H1 (cell line): ENCODE data around the gene ATP6V0D1. TPM values are rescaled to one million over a fixed set of nuclear protein-coding genes. Genes with fewer than 3 reads are reported as not detected.

ENCODE experiments used
- CTCF ChIA-PET: fragments of 300-600 bp; sonication (Branson Sonifier 250); formaldehyde crosslinking; loops from one replicate; lab custom pipeline; 2021; ENCODE audit not compliant: partially characterized antibody; lab: Charles Lee
- POLR2A ChIA-PET: fragments of 300-600 bp; sonication (Branson Sonifier 250); formaldehyde crosslinking; loops from one replicate; lab custom pipeline; 2021; ENCODE audit warnings: inconsistent platforms; ENCODE audit not compliant: partially characterized antibody; lab: Charles Lee
- DNase-seq, 2 experiments: peaks; one replicate each; pipeline versions ENCODE4 v3.0.0 to v3.0.0-alpha.2; 2010 to 2022; ENCODE audit warnings: low spot score in 2 of 2, low read depth in 1 of 2, mixed read lengths in 1 of 2
- FAIRE-seq: peaks from 2 replicates; lab custom pipeline; 2011; peaks lifted over from hg19 to GRCh38; lab: Jason Lieb, UNC
- H2AFZ ChIP-seq: 2 replicates; pipeline ENCODE4 v1.8.1; 2012; ENCODE audit warnings: low read length, inconsistent platforms
- H2AK5ac ChIP-seq: 2 replicates; pipeline ENCODE4 v1.6.1; 2013; ENCODE audit warnings: low read depth, low read length
- H2BK120ac ChIP-seq: replicated peaks from 2 replicates; pipeline ENCODE3; 2013; ENCODE audit warnings: low read depth, low read length, inconsistent platforms
- H2BK12ac ChIP-seq: 2 replicates; pipeline ENCODE4 v1.6.1; 2013; ENCODE audit warnings: low read depth, low read length
- H2BK15ac ChIP-seq: 2 replicates; pipeline ENCODE4 v1.6.1; 2013; ENCODE audit warnings: low read length
- H2BK20ac ChIP-seq: 2 replicates; pipeline ENCODE4 v1.6.1; 2013; ENCODE audit warnings: low read length
- H2BK5ac ChIP-seq: 2 replicates; pipeline ENCODE4 v1.6.1; 2013; ENCODE audit warnings: low read depth, low read length
- H3K14ac ChIP-seq: 2 replicates; pipeline ENCODE4 v1.6.1; 2013; ENCODE audit warnings: inconsistent platforms; ENCODE audit not compliant: insufficient read length
- H3K18ac ChIP-seq: 2 replicates; pipeline ENCODE4 v1.6.1; 2013; ENCODE audit warnings: low read length; ENCODE audit errors: extremely low read depth
- H3K23ac ChIP-seq: 2 replicates; pipeline ENCODE4 v1.6.1; 2013; ENCODE audit warnings: inconsistent platforms; ENCODE audit not compliant: insufficient read length
- H3K23me2 ChIP-seq: 2 replicates; pipeline ENCODE4 v1.6.1; 2013; ENCODE audit warnings: low read depth, low read length
- H3K27ac ChIP-seq: 2 replicates; pipeline ENCODE4 v1.6.1; 2011; ENCODE audit warnings: low read depth, low read length, inconsistent platforms
- H3K27me3 ChIP-seq, 4 experiments: replicated peaks in 1 of 4; 1 replicate in 1 of 4; 2 replicates in 3 of 4; pipeline versions ENCODE4 v1.6.1 to v1.8.1; 2011 to 2013; ENCODE audit warnings: low read length in 3 of 4, mild to moderate bottlenecking in 3 of 4, inconsistent platforms in 2 of 4, mixed read lengths in 2 of 4, moderate library complexity in 1 of 4; ENCODE audit not compliant: control insufficient read depth in 3 of 4, insufficient read depth in 3 of 4; ENCODE audit errors: extremely low read depth in 1 of 4
- H3K36me3 ChIP-seq, 4 experiments: 2 replicates each; pipeline versions ENCODE4 v1.6.1 to v1.8.1; 2011 to 2013; ENCODE audit warnings: mild to moderate bottlenecking in 4 of 4, low read length in 3 of 4, moderate library complexity in 2 of 4, control low read depth in 1 of 4, inconsistent platforms in 1 of 4; ENCODE audit not compliant: insufficient read depth in 4 of 4, control insufficient read depth in 2 of 4
- H3K4ac ChIP-seq: replicated peaks from 2 replicates; pipeline ENCODE3; 2013; ENCODE audit warnings: low read length, low read depth, mixed read lengths, inconsistent platforms; ENCODE audit not compliant: insufficient read length
- H3K4me1 ChIP-seq, 4 experiments: replicated peaks in 1 of 4; 1 replicate in 1 of 4; 2 replicates in 3 of 4; pipeline versions ENCODE4 v1.6.1 to v1.8.1; 2011 to 2013; ENCODE audit warnings: low read length in 3 of 4, inconsistent platforms in 2 of 4, mixed read lengths in 1 of 4; ENCODE audit not compliant: insufficient read depth in 4 of 4, control insufficient read depth in 3 of 4
- H3K4me2 ChIP-seq, 2 experiments: 2 replicates each; pipeline versions ENCODE4 v1.6.1 to v1.8.1; 2011 to 2013; ENCODE audit warnings: low read depth in 2 of 2, low read length in 2 of 2, control low read depth in 1 of 2, inconsistent platforms in 1 of 2, mild to moderate bottlenecking in 1 of 2; ENCODE audit not compliant: insufficient read depth in 1 of 2
- H3K4me3 ChIP-seq, 4 experiments: fragments of 200-600, 300-600 bp in 1 of 4; sonication (generic), shearing (Covaris generic), sonication (Bioruptor Twin) in 1 of 4; 2 replicates each; pipeline versions ENCODE4 v1.5.1 to v1.8.1; 2011 to 2016; ENCODE audit warnings: low read length in 4 of 4, low read depth in 3 of 4, control low read depth in 2 of 4, inconsistent platforms in 2 of 4, mild to moderate bottlenecking in 2 of 4, mixed read lengths in 1 of 4, moderate library complexity in 1 of 4; ENCODE audit not compliant: insufficient read depth in 2 of 4; ENCODE audit errors: extremely low read depth in 1 of 4
- H3K56ac ChIP-seq: replicated peaks from 2 replicates; pipeline ENCODE3; 2013; ENCODE audit warnings: low read depth, mild to moderate bottlenecking, mixed read lengths, low read length, inconsistent platforms; ENCODE audit not compliant: insufficient read length
- H3K79me1 ChIP-seq: 2 replicates; pipeline ENCODE4 v1.6.1; 2013; ENCODE audit warnings: low read depth, low read length, control low read depth
- H3K79me2 ChIP-seq, 2 experiments: 2 replicates each; pipeline versions ENCODE4 v1.6.1 to v1.8.1; 2012 to 2013; ENCODE audit warnings: low read length in 2 of 2, mild to moderate bottlenecking in 2 of 2, inconsistent platforms in 1 of 2; ENCODE audit not compliant: insufficient read depth in 2 of 2, control insufficient read depth in 1 of 2
- H3K9ac ChIP-seq, 4 experiments: replicated peaks in 1 of 4; 1 replicate in 1 of 4; 2 replicates in 3 of 4; pipeline versions ENCODE4 v1.6.1 to v1.8.1; 2011 to 2013; ENCODE audit warnings: low read depth in 3 of 4, low read length in 3 of 4, control low read depth in 2 of 4, mild to moderate bottlenecking in 2 of 4, moderate library complexity in 2 of 4, inconsistent platforms in 1 of 4; ENCODE audit errors: extremely low read depth in 1 of 4
- H3K9me3 ChIP-seq, 2 experiments: 2 replicates each; pipeline versions ENCODE4 v1.6.1 to v1.8.1; 2012 to 2013; ENCODE audit warnings: mild to moderate bottlenecking in 2 of 2, moderate library complexity in 2 of 2, control low read depth in 1 of 2, inconsistent platforms in 1 of 2, low read depth in 1 of 2, low read length in 1 of 2, mixed read lengths in 1 of 2; ENCODE audit not compliant: insufficient read depth in 2 of 2
- H4K20me1 ChIP-seq, 2 experiments: replicated peaks in 1 of 2; 2 replicates each; pipeline versions ENCODE3 to v1.8.1; 2011 to 2013; ENCODE audit warnings: inconsistent platforms in 2 of 2, low read length in 2 of 2, mild to moderate bottlenecking in 1 of 2; ENCODE audit not compliant: insufficient read depth in 2 of 2, control insufficient read depth in 1 of 2
- H4K5ac ChIP-seq: 2 replicates; pipeline ENCODE4 v1.6.1; 2013; ENCODE audit warnings: low read length, low read depth, mixed read lengths, inconsistent platforms; ENCODE audit not compliant: insufficient read length
- H4K8ac ChIP-seq: 2 replicates; pipeline ENCODE4 v1.8.0; 2013; ENCODE audit warnings: mild to moderate bottlenecking, moderate library complexity, low read length, inconsistent platforms; ENCODE audit not compliant: insufficient read depth; ENCODE audit errors: extremely low read depth
- H4K91ac ChIP-seq: replicated peaks from 2 replicates; pipeline ENCODE3; 2013; ENCODE audit warnings: low read length, mixed read lengths, inconsistent platforms; ENCODE audit not compliant: insufficient read length
- ASH2L ChIP-seq: fragments of 200-600, 300-600 bp; sonication (generic); IDR thresholded peaks from one replicate; pipeline ENCODE4 v1.7.1; 2017; ENCODE audit warnings: low read length
- CEBPB ChIP-seq: IDR thresholded peaks from 2 replicates; pipeline ENCODE4 v1.6.1; 2012; ENCODE audit warnings: low read depth, low read length
- EZH2 ChIP-seq: fragments of 200-600 bp; sonication (generic); IDR thresholded peaks from 2 replicates; pipeline ENCODE4 v1.7.1; 2012; ENCODE audit warnings: low read depth, mild to moderate bottlenecking, moderate library complexity, low read length, inconsistent platforms; ENCODE audit not compliant: severe bottlenecking
- RFX5 ChIP-seq: IDR thresholded peaks from 2 replicates; pipeline ENCODE4 v1.6.1; 2011; ENCODE audit warnings: low read depth, low read length, improper control_type of control experiment, borderline replicate concordance
- SIX5 ChIP-seq: IDR thresholded peaks from 2 replicates; pipeline ENCODE4 v1.6.1; 2011; ENCODE audit warnings: mild to moderate bottlenecking, low read depth, low read length
- TAF7 ChIP-seq: optimal IDR thresholded peaks from 2 replicates; pipeline ENCODE3; 2011; ENCODE audit warnings: low read depth, mild to moderate bottlenecking, inconsistent platforms, low read length, moderate library complexity, borderline replicate concordance
- TBP ChIP-seq: IDR thresholded peaks from 2 replicates; pipeline ENCODE4 v1.6.1; 2011; ENCODE audit warnings: low read depth, low read length, improper control_type of control experiment
- WGBS, 2 experiments: shearing (Covaris generic) in 1 of 2; methylation state at CpG; one replicate each; pipeline versions ENCODE4 v1.1.6 to v1.1.7; 2013 to 2015; ENCODE audit warnings: low lambda C conversion rate in 2 of 2, mixed read lengths in 2 of 2, inconsistent platforms in 1 of 2, low coverage in 1 of 2, missing lambda C conversion rate in 1 of 2; ENCODE audit not compliant: insufficient replicate concordance in 2 of 2, insufficient coverage in 1 of 2, insufficient read length in 1 of 2; ENCODE audit errors: extremely low coverage in 1 of 2, missing lambda C conversion rate in 1 of 2; 5-methylcytosine and 5-hydroxymethylcytosine counted together
- polyA plus RNA-seq, 7 experiments: library from polyadenylated mRNA; depleted of rRNA in 3 of 7; stranded (reverse) in 5 of 7; unstranded in 2 of 7; fragments of >200 nt in 5 of 7; fragments of 200-250 nt in 2 of 7; gene quantifications; 1 replicate in 5 of 7; 2 replicates in 1 of 7; 4 replicates in 1 of 7; pipeline versions ENCODE4 v1.2.1 to v1.2.3, GENCODE V29; 2011 to 2013; ENCODE audit warnings: missing spikeins in 2 of 7, mixed read lengths in 2 of 7
- total RNA-seq: library from RNA; stranded (reverse); fragmentation: NEBNext Ultra II Directional; extraction: Animal tissue kit (Norgen Biotek cat#: 25700); gene quantifications from 2 replicates; pipeline ENCODE4 v1.2.1, GENCODE V29; 2021
- TF ChIP-seq, protein P1 (sequence below), 3 experiments: IDR thresholded peaks; 1 replicate in 2 of 3; 2 replicates in 1 of 3; pipeline versions ENCODE4 v1.5.1 to v1.6.1; 2011; ENCODE audit warnings: low read length in 3 of 3, mild to moderate bottlenecking in 3 of 3, inconsistent platforms in 2 of 3, low read depth in 1 of 3, moderate library complexity in 1 of 3; ENCODE audit not compliant: insufficient read depth in 1 of 3; ENCODE audit errors: control extremely low read depth in 1 of 3

The ATP6V0D1 gene
- total and polyA plus RNA-seq, 2 of the 8 experiments (the other 6 are each of a cell fraction or from before 2014, with no cell fraction given), result 47.3 to 134 TPM

DNA sequence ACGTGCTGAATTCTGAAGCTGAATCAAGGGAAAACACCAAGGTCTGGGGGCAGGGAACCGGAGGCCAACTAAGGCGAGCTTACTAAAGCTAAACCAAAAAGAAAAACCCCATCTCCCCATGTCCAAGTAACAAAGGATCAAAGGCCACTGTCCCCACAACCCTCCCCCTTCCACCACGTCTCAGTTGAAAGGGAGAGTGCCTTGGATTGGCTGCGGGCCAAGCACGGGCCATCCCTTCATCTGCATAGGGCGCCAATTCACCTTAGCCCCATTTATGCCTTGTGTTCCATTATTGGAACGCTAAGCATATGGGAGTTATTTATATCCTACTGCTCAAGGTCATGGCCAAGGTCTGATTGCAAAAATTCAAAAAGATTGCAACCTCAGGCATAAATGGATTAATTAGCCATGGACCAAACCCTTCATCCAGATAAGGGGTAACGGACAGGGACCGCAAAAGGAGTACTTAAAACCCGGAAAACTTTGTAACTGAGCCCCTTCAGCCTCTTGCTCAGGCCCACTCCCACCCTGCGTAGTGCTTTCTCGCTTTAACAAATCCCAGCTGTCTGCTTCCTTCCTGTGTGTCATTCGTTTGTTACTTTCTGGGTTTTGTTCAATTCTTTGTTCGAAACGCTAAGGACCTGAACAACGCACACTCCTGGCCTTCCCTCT, 740 bp upstream of the ATP6V0D1 start:
- FAIRE-seq (no peak), DNase-seq (no peak)
- Histone ChIP-seq H3K4me1 (peaks cover 0 to 3% (median 3%) of the 10 kb centered on the region in 4 experiments; a peak in 4 of 7 replicates), H2BK5ac (peak overlapping the region; percentile 88; the same call in 1 of the 2 replicates), H2AFZ (peak overlapping the region; percentile 97), H2BK120ac (peak overlapping the region; percentile 68), H2BK15ac (no peak overlapping the region), H2BK20ac (0 out of 2 replicates have a peak overlapping the region, but pooled peaks have one; percentile 80), H4K8ac (peak overlapping the region; percentile 81; the same call in 1 of the 2 replicates), H3K4me3 (peak overlapping the region; percentile 21 to 90 (median 32); a peak in 6 of 8 replicates), H3K9me3 (no peaks in the 10 kb centered on the region), H3K14ac (no peak overlapping the region), H3K27ac (no peak overlapping the region), H4K91ac (peak overlapping the region; percentile 86), H2BK12ac (no peak overlapping the region), H3K56ac (no peak overlapping the region), H4K20me1 (peaks cover 0 to 7% of the 10 kb centered on the region in 2 experiments), H3K27me3 (peaks cover 4 to 23% (median 15%) of the 10 kb centered on the region in 4 experiments), H3K79me2 (peaks cover 0 to 8% of the 10 kb centered on the region in 2 experiments; a peak in 2 of 4 replicates), H3K18ac (peak overlapping the region; percentile 79; the same call in 1 of the 2 replicates), H3K4me2 (peak overlapping the region; percentile 68 to 73), H3K23ac (no peak overlapping the region), H3K23me2 (peaks cover 8% of the 10 kb centered on the region; the same call in 1 of the 2 replicates), H3K79me1 (no peaks in the 10 kb centered on the region; the same call in 1 of the 2 replicates), H3K4ac (no peak overlapping the region), H3K36me3 (no peaks in the 10 kb centered on the region), H3K9ac (peak overlapping the region in 3 of 4 experiments; percentile 29 to 48 (median 45); a peak in 4 of 7 replicates), H2AK5ac (no peak overlapping the region), H4K5ac (peak overlapping the region; percentile 85)
- TF ChIP-seq SIX5, result no peak
- TF ChIP-seq, protein P1, sequence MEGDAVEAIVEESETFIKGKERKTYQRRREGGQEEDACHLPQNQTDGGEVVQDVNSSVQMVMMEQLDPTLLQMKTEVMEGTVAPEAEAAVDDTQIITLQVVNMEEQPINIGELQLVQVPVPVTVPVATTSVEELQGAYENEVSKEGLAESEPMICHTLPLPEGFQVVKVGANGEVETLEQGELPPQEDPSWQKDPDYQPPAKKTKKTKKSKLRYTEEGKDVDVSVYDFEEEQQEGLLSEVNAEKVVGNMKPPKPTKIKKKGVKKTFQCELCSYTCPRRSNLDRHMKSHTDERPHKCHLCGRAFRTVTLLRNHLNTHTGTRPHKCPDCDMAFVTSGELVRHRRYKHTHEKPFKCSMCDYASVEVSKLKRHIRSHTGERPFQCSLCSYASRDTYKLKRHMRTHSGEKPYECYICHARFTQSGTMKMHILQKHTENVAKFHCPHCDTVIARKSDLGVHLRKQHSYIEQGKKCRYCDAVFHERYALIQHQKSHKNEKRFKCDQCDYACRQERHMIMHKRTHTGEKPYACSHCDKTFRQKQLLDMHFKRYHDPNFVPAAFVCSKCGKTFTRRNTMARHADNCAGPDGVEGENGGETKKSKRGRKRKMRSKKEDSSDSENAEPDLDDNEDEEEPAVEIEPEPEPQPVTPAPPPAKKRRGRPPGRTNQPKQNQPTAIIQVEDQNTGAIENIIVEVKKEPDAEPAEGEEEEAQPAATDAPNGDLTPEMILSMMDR (IDR thresholded peaks at IDR 0.05; ENCODE audit: control extremely low read depth in 1 of 3, insufficient read depth in 1 of 3, low read depth in 1 of 3, low read length in 3 of 3), result no peak
- no peak for TF ChIP-seq TAF7
- no peak for TF ChIP-seq CEBPB
- TF ChIP-seq TBP, result no peak
- TF ChIP-seq RFX5, result no peak
- peak; percentile 49 for TF ChIP-seq ASH2L
- TF ChIP-seq EZH2, result no peak
- 68% methylated on average over 17 of the region's 17 CpGs; no CpG with 5 or more reads in 1 of the 2 experiments for WGBS, 2 experiments
- ChIA-PET CTCF (interaction anchor here (0.9 to 8.9 kb wide), 21 partner anchors 11 to 215 kb away, joined by 3 to 74 read pairs (median 4); partner anchors contain the start of gene CARMIL2), POLR2A (interaction anchor here (0.7 to 1.4 kb wide), 7 partner anchors 10 to 185 kb away, joined by 3 to 5 read pairs (median 3); partner anchors contain the start of genes C16orf86, CTCF and ENKD1)
